ENCODE measurements around the gene ABCG4. TPM values are rescaled to one million over a fixed set of nuclear protein-coding genes. Genes with fewer than 3 reads are reported as not detected.
"Not testable (repeated sequence)": the region's sequence is repeated elsewhere in the genome, so short reads cannot be mapped to it uniquely, and the experiment has no call there.

ABCG4 gene
- total and polyA plus RNA-seq, 2 experiments from 2014 or later = 2.4 to 3.2 TPM

- Histone ChIP-seq H3K36me3 (no peaks in the 10 kb centered on the region), H3K4me1 (ENCODE audit: low read depth) (no peaks in the 10 kb centered on the region), H3K27me3 (no peaks in the 10 kb centered on the region), H3K27ac (no peak overlapping the region), H3K4me3 (no peak overlapping the region), H3K9me3 (ENCODE audit: low read depth) (no peaks in the 10 kb centered on the region)
- no peak for DNase-seq (ENCODE audit: low read depth in 1 of 2, low spot score in 1 of 2)
- no peak for TF ChIP-seq CTCF (IDR thresholded peaks at IDR 0.05; ENCODE audit: low read depth, low read length)
Observed at GRCh38 chr11:119198925-119199324, 50.1 kb downstream of the ABCG4 start.

GRCh38 chr11:119201236-119201635, 52.4 kb downstream of the ABCG4 start:
- not testable (repeated sequence) for H3K27ac ChIP-seq; H3K9me3 ChIP-seq (ENCODE audit: low read depth); DNase-seq (ENCODE audit: low read depth in 1 of 2, low spot score in 1 of 2); H3K4me3 ChIP-seq; H3K27me3 ChIP-seq; H3K4me1 ChIP-seq (ENCODE audit: low read depth); H3K36me3 ChIP-seq

- H3K36me3 ChIP-seq = no peaks in the 10 kb centered on the region
- H3K27ac ChIP-seq = no peak overlapping the region
- H3K4me3 ChIP-seq = no peak overlapping the region
- TF ChIP-seq CTCF (IDR thresholded peaks at IDR 0.05; ENCODE audit: low read depth, low read length) = no peak
- no peaks in the 10 kb centered on the region for H3K9me3 ChIP-seq (ENCODE audit: low read depth)
- no peak for DNase-seq (ENCODE audit: low read depth in 1 of 2, low spot score in 1 of 2)
- H3K27me3 ChIP-seq = no peaks in the 10 kb centered on the region
- H3K4me1 ChIP-seq (ENCODE audit: low read depth) = peaks cover 14% of the 10 kb centered on the region
Observed at GRCh38 chr11:119202554-119202953, 53.7 kb downstream of the ABCG4 start.

- no peak for TF ChIP-seq CTCF (IDR thresholded peaks at IDR 0.05; ENCODE audit: low read depth, low read length)
- Histone ChIP-seq H3K4me3 (no peak overlapping the region), H3K27me3 (no peaks in the 10 kb centered on the region), H3K4me1 (ENCODE audit: low read depth) (peaks cover 16% of the 10 kb centered on the region), H3K27ac (no peak overlapping the region), H3K36me3 (no peaks in the 10 kb centered on the region), H3K9me3 (ENCODE audit: low read depth) (no peaks in the 10 kb centered on the region)
- no peak for DNase-seq (ENCODE audit: low read depth in 1 of 2, low spot score in 1 of 2)
Observed at GRCh38 chr11:119204066-119204465, 55.2 kb downstream of the ABCG4 start.

- no peak for DNase-seq (ENCODE audit: low read depth in 1 of 2, low spot score in 1 of 2)
- H3K27me3 ChIP-seq = no peaks in the 10 kb centered on the region
- no peaks in the 10 kb centered on the region for H3K36me3 ChIP-seq
- TF ChIP-seq CTCF (IDR thresholded peaks at IDR 0.05; ENCODE audit: low read depth, low read length) = no peak
- H3K4me3 ChIP-seq = no peak overlapping the region
- H3K4me1 ChIP-seq (ENCODE audit: low read depth) = peaks cover 16% of the 10 kb centered on the region
- no peaks in the 10 kb centered on the region for H3K9me3 ChIP-seq (ENCODE audit: low read depth)
- H3K27ac ChIP-seq = no peak overlapping the region
Observed at GRCh38 chr11:119205080-119205479, 56.2 kb downstream of the ABCG4 start.

- TF ChIP-seq CTCF (IDR thresholded peaks at IDR 0.05; ENCODE audit: low read depth, low read length) = peak; percentile 84
- H3K9me3 ChIP-seq (ENCODE audit: low read depth) = no peaks in the 10 kb centered on the region
Observed at GRCh38 chr11:119205574-119206510, 57.0 kb downstream of the ABCG4 start, which contains the start of gene CBL. CBL (plus strand) TSS chr11:119206339; CDS start chr11:119206418, 79 bp downstream.

More at GRCh38 chr11:119205574-119206510, 57.0 kb downstream of the ABCG4 start, which contains the start of gene CBL:
- H3K27ac ChIP-seq = peak within 1 kb of the TSS; percentile 95
- DNase-seq (ENCODE audit: low read depth in 1 of 2, low spot score in 1 of 2) = peak; percentile 92 to 96
- peaks cover 16% of the 10 kb centered on the region for H3K4me1 ChIP-seq (ENCODE audit: low read depth)
- H3K36me3 ChIP-seq = no peaks in the 10 kb centered on the region
- H3K27me3 ChIP-seq = no peaks in the 10 kb centered on the region
- H3K4me3 ChIP-seq = peak within 1 kb of the TSS; percentile 98
